Stomach smooth muscle (tissue), 2 donors: ENCODE results near the gene HPCAL1.

Experiments
- H3K27ac ChIP-seq: one replicate; pipeline ENCODE4 v1.7.0; 2013; ENCODE audit warnings: mild to moderate bottlenecking, low read length, inconsistent platforms
- H3K27me3 ChIP-seq, 2 donors: one replicate each; pipeline ENCODE4 v1.7.0; 2013; ENCODE audit warnings: low read length in 2 of 2; ENCODE audit not compliant: insufficient read depth in 2 of 2, control insufficient read depth in 1 of 2
- H3K36me3 ChIP-seq, 2 donors: one replicate each; pipeline ENCODE4 v1.7.0; 2013; ENCODE audit warnings: low read length in 2 of 2; ENCODE audit not compliant: control insufficient read depth in 2 of 2, insufficient read depth in 2 of 2
- H3K4me1 ChIP-seq: one replicate; pipeline ENCODE4 v1.7.0; 2013; ENCODE audit warnings: low read length; ENCODE audit not compliant: control insufficient read depth, insufficient read depth
- H3K4me3 ChIP-seq, 2 donors: one replicate each; pipeline ENCODE4 v1.7.0; 2013; ENCODE audit warnings: low read length in 2 of 2
- H3K9ac ChIP-seq, 2 donors: one replicate each; pipeline ENCODE4 v1.7.0; 2013; ENCODE audit warnings: low read length in 2 of 2, mild to moderate bottlenecking in 1 of 2
- H3K9me3 ChIP-seq, 2 donors: one replicate each; pipeline ENCODE4 v1.7.0; 2013; ENCODE audit warnings: low read length in 2 of 2; ENCODE audit not compliant: control insufficient read depth in 2 of 2
- donor health status: healthy.
- donor health status: Pancreatic carcinoma.

Gene HPCAL1

GRCh38 chr2:10475811-10476660 lies 173.3 kb downstream of the HPCAL1 start:
- H3K9ac ChIP-seq, result no peak overlapping the region
- no peaks in the 10 kb centered on the region for H3K4me1 ChIP-seq
- H3K27me3 ChIP-seq, result no peaks in the 10 kb centered on the region
- H3K36me3 ChIP-seq, result no peaks in the 10 kb centered on the region
- H3K4me3 ChIP-seq, result no peak overlapping the region
- no peak overlapping the region for H3K27ac ChIP-seq
- no peaks in the 10 kb centered on the region for H3K9me3 ChIP-seq

GRCh38 chr2:10476723-10477442 lies 174.2 kb downstream of the HPCAL1 start:
- no peaks in the 10 kb centered on the region for H3K36me3 ChIP-seq
- H3K4me3 ChIP-seq, result no peak overlapping the region

More at GRCh38 chr2:10476723-10477442, 174.2 kb downstream of the HPCAL1 start:
- H3K27ac ChIP-seq, result no peak overlapping the region
- H3K27me3 ChIP-seq, result peaks cover 0 to 3% of the 10 kb centered on the region in 2 donors
- H3K9ac ChIP-seq, result no peak overlapping the region
- no peaks in the 10 kb centered on the region for H3K9me3 ChIP-seq
- H3K4me1 ChIP-seq, result no peaks in the 10 kb centered on the region
